ENCODE measurements around the gene MYBPC2.

GRCh38 chr19:50406829-50407228 lies 25.9 kb upstream of the MYBPC2 start:
- TF ChIP-seq CTCF (IDR thresholded peaks at IDR 0.05) (no peak), POLR2A (IDR thresholded peaks at IDR 0.05) (no peak)

Measured in vagina (tissue), 2 donors.